K562 (cell line): ENCODE data around the gene SMC3. TPM values are rescaled to one million over a fixed set of nuclear protein-coding genes. Genes with fewer than 3 reads are reported as not detected.

Experiments
- CBX5 ChIP-seq: IDR thresholded peaks from 2 replicates; pipeline ENCODE4 v1.6.1; 2014; ENCODE audit warnings: low read depth, borderline replicate concordance
- CHD1 ChIP-seq: fragments of 200-600 bp; sonication (generic); IDR thresholded peaks from one replicate; pipeline ENCODE4 v1.6.1; 2012; ENCODE audit warnings: mild to moderate bottlenecking, moderate library complexity, low read length, inconsistent platforms
- CREBBP ChIP-seq: IDR thresholded peaks from one replicate; pipeline ENCODE4 v1.6.1; 2012; ENCODE audit warnings: low read depth, mild to moderate bottlenecking, control low read depth, inconsistent platforms, low read length
- CREM ChIP-seq: IDR thresholded peaks from 2 replicates; pipeline ENCODE4 v1.6.1; 2014; ENCODE audit warnings: antibody characterized with exemption, low read depth
- CTBP1 ChIP-seq: fragments of 450-650 bp; IDR thresholded peaks from 2 replicates; pipeline ENCODE4 v1.6.1; 2016; ENCODE audit warnings: borderline replicate concordance
- FOXA1 ChIP-seq: fragments of 450-650 bp; IDR thresholded peaks from 2 replicates; pipeline ENCODE4 v1.6.1; 2016; ENCODE audit warnings: mild to moderate bottlenecking, borderline replicate concordance
- HDAC6 ChIP-seq: IDR thresholded peaks from 2 replicates; pipeline ENCODE4 v1.6.1; 2012; ENCODE audit warnings: low read depth, mild to moderate bottlenecking, control low read depth, inconsistent platforms, low read length, moderate library complexity
- MCM3 ChIP-seq: fragments of 450-650 bp; IDR thresholded peaks from 2 replicates; pipeline ENCODE4 v1.6.1; 2016
- MIER1 ChIP-seq: fragments of 450-650 bp; IDR thresholded peaks from 2 replicates; pipeline ENCODE4 v1.6.1; 2016; ENCODE audit warnings: antibody characterized with exemption, mild to moderate bottlenecking, low read depth
- NBN ChIP-seq: fragments of 450-650 bp; IDR thresholded peaks from 2 replicates; pipeline ENCODE4 v1.6.1; 2016; ENCODE audit warnings: low read depth, mild to moderate bottlenecking
- NFYB ChIP-seq: IDR thresholded peaks from 2 replicates; pipeline ENCODE4 v1.6.1; 2011; ENCODE audit warnings: mild to moderate bottlenecking, moderate library complexity; ENCODE audit not compliant: insufficient read length; ENCODE audit errors: extremely low read depth
- NONO ChIP-seq, 2 experiments: fragments of 200-400 bp in 1 of 2; fragments of 450-650 bp in 1 of 2; formaldehyde crosslinking in 1 of 2; IDR thresholded peaks; 2 replicates each; pipeline ENCODE4 v1.6.1; 2017; ENCODE audit warnings: low read depth in 2 of 2, mild to moderate bottlenecking in 2 of 2, moderate library complexity in 2 of 2, low read length in 1 of 2
- OTX1 ChIP-seq: fragments of 450-650 bp; formaldehyde crosslinking; IDR thresholded peaks from 2 replicates; pipeline ENCODE4 v1.4.0; 2022; ENCODE audit warnings: mild to moderate bottlenecking
- PTRF ChIP-seq: fragments of 450-650 bp; IDR thresholded peaks from 2 replicates; pipeline ENCODE4 v1.6.1; 2016; ENCODE audit warnings: mild to moderate bottlenecking, missing genetic modification characterization, missing compliant biosample characterization
- RCOR1 ChIP-seq, 2 experiments: IDR thresholded peaks; 2 replicates each; pipeline ENCODE4 v1.6.1; 2012; ENCODE audit warnings: low read depth in 2 of 2, low read length in 2 of 2, borderline replicate concordance in 1 of 2, improper control_type of control experiment in 1 of 2
- YY1 ChIP-seq, 3 experiments: IDR thresholded peaks; 2 replicates each; pipeline ENCODE4 v1.6.1; 2011; ENCODE audit warnings: low read length in 2 of 3, mild to moderate bottlenecking in 2 of 3, moderate library complexity in 2 of 3, borderline replicate concordance in 1 of 3, control low read depth in 1 of 3, low read depth in 1 of 3; ENCODE audit not compliant: insufficient read depth in 3 of 3, insufficient replicate concordance in 2 of 3, control insufficient read depth in 1 of 3, insufficient read length in 1 of 3; ENCODE audit errors: extremely low read depth in 1 of 3
- ZNF239 ChIP-seq: fragments of 250-450 bp; sonication (Bioruptor Pico); IDR thresholded peaks from 2 replicates; pipeline ENCODE4 v1.4.0; 2020; ENCODE audit warnings: mild to moderate bottlenecking
- polyA plus RNA-seq, 8 experiments: library from polyadenylated mRNA; depleted of rRNA in 4 of 8; stranded (reverse) in 5 of 8; unstranded in 3 of 8; fragments of >200 nt; fragmentation: Nextera tagmentation in 2 of 8; fragmentation: Illumina TruSeq in 1 of 8; extraction: Ambion mirVana in 2 of 8; extraction: Trizol in 1 of 8; gene quantifications; 2 replicates each; pipeline versions ENCODE4 v1.2.1 to v1.2.3, GENCODE V29; 2011 to 2014; ENCODE audit warnings: inconsistent platforms in 1 of 8, missing spikeins in 1 of 8
- total RNA-seq, 7 experiments: library from RNA; depleted of rRNA in 6 of 7; stranded (reverse); fragments of >200 nt in 6 of 7; fragmentation: Illumina TruSeq in 2 of 7; extraction: Trizol in 2 of 7; gene quantifications; 2 replicates each; pipeline versions ENCODE4 v1.2.1 to v1.2.3, GENCODE V29; 2011 to 2021; ENCODE audit warnings: low replicate concordance in 1 of 7
- TF ChIP-seq, protein P1 (sequence below): fragments of 250-450 bp; sonication (Bioruptor Pico); IDR thresholded peaks from 2 replicates; pipeline ENCODE4 v1.5.0; 2021; ENCODE audit warnings: mild to moderate bottlenecking, borderline replicate concordance
- TF ChIP-seq, protein P2 (sequence below): sonication (generic); formaldehyde crosslinking; IDR thresholded peaks from 2 replicates; pipeline ENCODE4 v1.8.0; 2023; ENCODE audit warnings: mild to moderate bottlenecking, missing genetic modification reagents
- TF ChIP-seq, protein P3 (sequence below), 2 experiments: fragments of 450-650 bp; IDR thresholded peaks; 2 replicates each; pipeline ENCODE4 v1.6.1; 2018; ENCODE audit warnings: mild to moderate bottlenecking in 2 of 2, low read depth in 1 of 2; ENCODE audit not compliant: partially characterized antibody in 2 of 2

Gene SMC3
- total and polyA plus RNA-seq, 9 of the 15 experiments (the other 6 are each of a cell fraction or from before 2014, with no cell fraction given), result 21.3 to 62.6 (median 39.3) TPM

DNA sequence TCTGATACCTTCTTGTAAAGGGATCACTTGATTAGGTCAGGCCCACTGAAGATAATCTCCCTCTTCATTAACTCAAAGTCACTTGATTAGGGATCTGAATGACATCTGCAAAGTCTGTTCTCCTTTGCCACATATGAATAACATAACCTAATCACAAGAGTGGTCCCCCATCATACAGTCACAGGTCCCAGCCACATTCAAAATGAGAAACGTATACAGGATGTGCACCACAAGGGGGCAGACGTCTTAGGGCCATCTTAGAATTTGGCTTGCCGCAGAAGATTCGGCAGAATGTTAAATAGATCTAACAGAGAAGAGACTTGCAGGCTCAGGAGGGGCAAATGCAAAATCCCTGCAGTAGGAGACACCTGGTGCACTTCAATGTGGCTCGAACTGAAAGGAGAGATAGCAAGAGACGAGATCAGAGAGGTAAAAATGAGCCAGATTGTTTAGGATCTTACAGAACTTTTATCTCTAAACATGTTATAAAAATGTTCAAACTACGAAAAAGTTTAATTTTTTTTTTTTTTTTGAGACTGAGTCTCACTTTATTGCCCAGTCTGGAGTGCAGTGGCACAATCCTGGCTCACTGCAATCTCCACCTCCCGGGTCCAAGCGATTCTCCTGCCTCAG lies 10.4 kb upstream of the SMC3 start (continued):
- TF ChIP-seq ZNF239 (CRISPR knock-in tag) (no peak), OTX1 (no peak), CHD1 (no peak), MCM3 (no peak), RCOR1 (IDR thresholded peaks at IDR 0.05; ENCODE audit: borderline replicate concordance in 1 of 2, low read depth in 2 of 2, low read length in 2 of 2) (peak in 1 of 2 experiments; percentile 50; a peak in 1 of 4 replicates), CBX5 (no peak), NONO (IDR thresholded peaks at IDR 0.05; ENCODE audit: low read depth in 2 of 2, low read length in 1 of 2) (no peak), NFYB (no peak), HDAC6 (no peak), NBN (no peak), MIER1 (no peak), FOXA1 (no peak), CREBBP (no peak), PTRF (tag) (no peak), CREM (0 out of 2 replicates have a peak, but pooled peaks have one; percentile 28), CTBP1 (peak; percentile 53; the same call in 1 of the 2 replicates), YY1 (IDR thresholded peaks at IDR 0.05; ENCODE audit: borderline replicate concordance in 1 of 3, control insufficient read depth in 1 of 3, extremely low read depth in 1 of 3, insufficient read depth in 3 of 3, insufficient read length in 1 of 3, insufficient replicate concordance in 2 of 3, low read depth in 1 of 3, low read length in 2 of 3) (peak in 2 of 3 experiments; percentile 13 to 78)
- TF ChIP-seq, protein P1, sequence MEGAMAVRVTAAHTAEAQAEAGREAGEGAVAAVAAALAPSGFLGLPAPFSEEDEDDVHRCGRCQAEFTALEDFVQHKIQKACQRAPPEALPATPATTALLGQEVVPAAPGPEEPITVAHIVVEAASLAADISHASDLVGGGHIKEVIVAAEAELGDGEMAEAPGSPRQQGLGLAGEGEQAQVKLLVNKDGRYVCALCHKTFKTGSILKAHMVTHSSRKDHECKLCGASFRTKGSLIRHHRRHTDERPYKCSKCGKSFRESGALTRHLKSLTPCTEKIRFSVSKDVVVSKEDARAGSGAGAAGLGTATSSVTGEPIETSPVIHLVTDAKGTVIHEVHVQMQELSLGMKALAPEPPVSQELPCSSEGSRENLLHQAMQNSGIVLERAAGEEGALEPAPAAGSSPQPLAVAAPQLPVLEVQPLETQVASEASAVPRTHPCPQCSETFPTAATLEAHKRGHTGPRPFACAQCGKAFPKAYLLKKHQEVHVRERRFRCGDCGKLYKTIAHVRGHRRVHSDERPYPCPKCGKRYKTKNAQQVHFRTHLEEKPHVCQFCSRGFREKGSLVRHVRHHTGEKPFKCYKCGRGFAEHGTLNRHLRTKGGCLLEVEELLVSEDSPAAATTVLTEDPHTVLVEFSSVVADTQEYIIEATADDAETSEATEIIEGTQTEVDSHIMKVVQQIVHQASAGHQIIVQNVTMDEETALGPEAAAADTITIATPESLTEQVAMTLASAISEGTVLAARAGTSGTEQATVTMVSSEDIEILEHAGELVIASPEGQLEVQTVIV (CRISPR knock-in tag), result no peak
- TF ChIP-seq, protein P2, sequence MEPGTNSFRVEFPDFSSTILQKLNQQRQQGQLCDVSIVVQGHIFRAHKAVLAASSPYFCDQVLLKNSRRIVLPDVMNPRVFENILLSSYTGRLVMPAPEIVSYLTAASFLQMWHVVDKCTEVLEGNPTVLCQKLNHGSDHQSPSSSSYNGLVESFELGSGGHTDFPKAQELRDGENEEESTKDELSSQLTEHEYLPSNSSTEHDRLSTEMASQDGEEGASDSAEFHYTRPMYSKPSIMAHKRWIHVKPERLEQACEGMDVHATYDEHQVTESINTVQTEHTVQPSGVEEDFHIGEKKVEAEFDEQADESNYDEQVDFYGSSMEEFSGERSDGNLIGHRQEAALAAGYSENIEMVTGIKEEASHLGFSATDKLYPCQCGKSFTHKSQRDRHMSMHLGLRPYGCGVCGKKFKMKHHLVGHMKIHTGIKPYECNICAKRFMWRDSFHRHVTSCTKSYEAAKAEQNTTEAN, result no peak
- TF ChIP-seq, protein P3, sequence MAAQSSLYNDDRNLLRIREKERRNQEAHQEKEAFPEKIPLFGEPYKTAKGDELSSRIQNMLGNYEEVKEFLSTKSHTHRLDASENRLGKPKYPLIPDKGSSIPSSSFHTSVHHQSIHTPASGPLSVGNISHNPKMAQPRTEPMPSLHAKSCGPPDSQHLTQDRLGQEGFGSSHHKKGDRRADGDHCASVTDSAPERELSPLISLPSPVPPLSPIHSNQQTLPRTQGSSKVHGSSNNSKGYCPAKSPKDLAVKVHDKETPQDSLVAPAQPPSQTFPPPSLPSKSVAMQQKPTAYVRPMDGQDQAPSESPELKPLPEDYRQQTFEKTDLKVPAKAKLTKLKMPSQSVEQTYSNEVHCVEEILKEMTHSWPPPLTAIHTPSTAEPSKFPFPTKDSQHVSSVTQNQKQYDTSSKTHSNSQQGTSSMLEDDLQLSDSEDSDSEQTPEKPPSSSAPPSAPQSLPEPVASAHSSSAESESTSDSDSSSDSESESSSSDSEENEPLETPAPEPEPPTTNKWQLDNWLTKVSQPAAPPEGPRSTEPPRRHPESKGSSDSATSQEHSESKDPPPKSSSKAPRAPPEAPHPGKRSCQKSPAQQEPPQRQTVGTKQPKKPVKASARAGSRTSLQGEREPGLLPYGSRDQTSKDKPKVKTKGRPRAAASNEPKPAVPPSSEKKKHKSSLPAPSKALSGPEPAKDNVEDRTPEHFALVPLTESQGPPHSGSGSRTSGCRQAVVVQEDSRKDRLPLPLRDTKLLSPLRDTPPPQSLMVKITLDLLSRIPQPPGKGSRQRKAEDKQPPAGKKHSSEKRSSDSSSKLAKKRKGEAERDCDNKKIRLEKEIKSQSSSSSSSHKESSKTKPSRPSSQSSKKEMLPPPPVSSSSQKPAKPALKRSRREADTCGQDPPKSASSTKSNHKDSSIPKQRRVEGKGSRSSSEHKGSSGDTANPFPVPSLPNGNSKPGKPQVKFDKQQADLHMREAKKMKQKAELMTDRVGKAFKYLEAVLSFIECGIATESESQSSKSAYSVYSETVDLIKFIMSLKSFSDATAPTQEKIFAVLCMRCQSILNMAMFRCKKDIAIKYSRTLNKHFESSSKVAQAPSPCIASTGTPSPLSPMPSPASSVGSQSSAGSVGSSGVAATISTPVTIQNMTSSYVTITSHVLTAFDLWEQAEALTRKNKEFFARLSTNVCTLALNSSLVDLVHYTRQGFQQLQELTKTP (IDR thresholded peaks at IDR 0.05; ENCODE audit: low read depth in 1 of 2, partially characterized antibody in 2 of 2), result no peak
